Loucy (cell line): Measurements from ENCODE around the gene DSCAM.

Experiments used
- H2AFZ ChIP-seq: fragments of 200-600 bp; sonication (generic); 2 replicates; pipeline ENCODE4 v1.6.0; 2016; ENCODE audit warnings: antibody characterized with exemption, mild to moderate bottlenecking, low read length, moderate library complexity
- H3F3A ChIP-seq: fragments of 200-600 bp; 2 replicates; pipeline ENCODE4 v1.6.0; 2016; ENCODE audit warnings: antibody characterized with exemption, low read depth, mild to moderate bottlenecking
- H3K27me3 ChIP-seq: fragments of 200-600 bp; sonication (generic); 2 replicates; pipeline ENCODE4 v1.6.1; 2014; ENCODE audit warnings: low read length, mild to moderate bottlenecking; ENCODE audit not compliant: insufficient read depth, poor library complexity, severe bottlenecking
- H3K36me3 ChIP-seq: fragments of 200-600 bp; sonication (generic); 2 replicates; pipeline ENCODE4 v1.6.1; 2016; ENCODE audit warnings: low read length; ENCODE audit not compliant: insufficient read depth
- H3K4me1 ChIP-seq: fragments of 200-600 bp; sonication (generic); 2 replicates; pipeline ENCODE4 v1.5.1; 2014; ENCODE audit warnings: low read length, mild to moderate bottlenecking; ENCODE audit not compliant: insufficient read depth, poor library complexity, severe bottlenecking
- H3K4me2 ChIP-seq: fragments of 200-600 bp; sonication (generic); 2 replicates; pipeline ENCODE4 v1.6.0; 2014; ENCODE audit warnings: antibody characterized with exemption, low read length, low read depth, mild to moderate bottlenecking; ENCODE audit not compliant: poor library complexity, severe bottlenecking
- H3K4me3 ChIP-seq: fragments of 200-600 bp; sonication (generic); 2 replicates; pipeline ENCODE4 v1.5.1; 2014; ENCODE audit warnings: low read length, mild to moderate bottlenecking, mixed read lengths; ENCODE audit not compliant: poor library complexity, severe bottlenecking
- H3K79me2 ChIP-seq: fragments of 200-600 bp; sonication (generic); 2 replicates; pipeline ENCODE4 v1.6.1; 2014; ENCODE audit warnings: low read length; ENCODE audit not compliant: insufficient read depth
- H3K9ac ChIP-seq: fragments of 200-600 bp; sonication (generic); 2 replicates; pipeline ENCODE4 v1.6.0; 2014; ENCODE audit warnings: mild to moderate bottlenecking, low read depth, low read length, moderate library complexity; ENCODE audit not compliant: poor library complexity, severe bottlenecking
- H3K9me2 ChIP-seq: fragments of 200-600 bp; sonication (generic); replicated peaks from 2 replicates; pipeline ENCODE4 v1.6.1; 2016; ENCODE audit warnings: low read depth, low read length, mixed read lengths
- H3K9me3 ChIP-seq: fragments of 200-600 bp; sonication (generic); 2 replicates; pipeline ENCODE4 v1.6.1; 2014; ENCODE audit warnings: mild to moderate bottlenecking, antibody characterized with exemption, low read length, low read depth; ENCODE audit not compliant: insufficient read depth
- H4K20me1 ChIP-seq: fragments of 200-600 bp; sonication (generic); 2 replicates; pipeline ENCODE4 v1.6.0; 2014; ENCODE audit warnings: antibody characterized with exemption, low read length, mild to moderate bottlenecking; ENCODE audit not compliant: insufficient read depth, poor library complexity, severe bottlenecking
- EZH2phosphoT487 ChIP-seq: fragments of 200-600 bp; IDR thresholded peaks from 2 replicates; pipeline ENCODE4 v1.6.1; 2018; ENCODE audit warnings: antibody characterized with exemption, mild to moderate bottlenecking, moderate library complexity, borderline replicate concordance
- TF ChIP-seq, protein P1 (sequence below): fragments of 200-600 bp; sonication (generic); conservative IDR thresholded peaks from 2 replicates; pipeline ENCODE4 v1.5.1; 2014; ENCODE audit warnings: mild to moderate bottlenecking, antibody characterized with exemption, low read length

Gene DSCAM

DNA sequence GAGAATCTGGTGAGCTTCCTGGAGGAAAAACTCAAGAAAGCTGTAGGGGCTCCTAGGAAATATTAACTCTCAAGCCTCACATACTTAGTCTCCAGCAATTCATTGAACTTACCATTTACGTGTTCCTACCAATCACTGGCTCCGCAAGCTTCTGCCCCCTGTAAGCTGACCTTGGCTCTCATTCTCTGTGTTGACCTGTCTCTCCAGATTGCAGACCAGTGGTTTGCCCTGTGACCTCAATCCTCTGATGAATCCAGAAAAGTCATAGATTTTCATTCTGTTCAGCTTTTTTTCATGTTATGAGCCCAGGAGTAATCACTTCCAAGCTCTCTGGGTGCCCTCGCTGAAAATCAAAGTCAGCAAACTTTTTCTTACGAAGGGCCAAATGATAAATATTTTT lies 241.9 kb downstream of the DSCAM start:
- no peak overlapping the region for H3K4me3 ChIP-seq
- H3K9ac ChIP-seq, result no peak overlapping the region
- H3K4me2 ChIP-seq, result no peak overlapping the region
- H3K9me2 ChIP-seq, result no peaks in the 10 kb centered on the region
- no peak overlapping the region for H2AFZ ChIP-seq
- H3K79me2 ChIP-seq, result no peaks in the 10 kb centered on the region
- TF ChIP-seq EZH2phosphoT487, result no peak
- TF ChIP-seq, protein P1, sequence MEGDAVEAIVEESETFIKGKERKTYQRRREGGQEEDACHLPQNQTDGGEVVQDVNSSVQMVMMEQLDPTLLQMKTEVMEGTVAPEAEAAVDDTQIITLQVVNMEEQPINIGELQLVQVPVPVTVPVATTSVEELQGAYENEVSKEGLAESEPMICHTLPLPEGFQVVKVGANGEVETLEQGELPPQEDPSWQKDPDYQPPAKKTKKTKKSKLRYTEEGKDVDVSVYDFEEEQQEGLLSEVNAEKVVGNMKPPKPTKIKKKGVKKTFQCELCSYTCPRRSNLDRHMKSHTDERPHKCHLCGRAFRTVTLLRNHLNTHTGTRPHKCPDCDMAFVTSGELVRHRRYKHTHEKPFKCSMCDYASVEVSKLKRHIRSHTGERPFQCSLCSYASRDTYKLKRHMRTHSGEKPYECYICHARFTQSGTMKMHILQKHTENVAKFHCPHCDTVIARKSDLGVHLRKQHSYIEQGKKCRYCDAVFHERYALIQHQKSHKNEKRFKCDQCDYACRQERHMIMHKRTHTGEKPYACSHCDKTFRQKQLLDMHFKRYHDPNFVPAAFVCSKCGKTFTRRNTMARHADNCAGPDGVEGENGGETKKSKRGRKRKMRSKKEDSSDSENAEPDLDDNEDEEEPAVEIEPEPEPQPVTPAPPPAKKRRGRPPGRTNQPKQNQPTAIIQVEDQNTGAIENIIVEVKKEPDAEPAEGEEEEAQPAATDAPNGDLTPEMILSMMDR, result no peak
- no peaks in the 10 kb centered on the region for H3K4me1 ChIP-seq
- no peaks in the 10 kb centered on the region for H3K27me3 ChIP-seq
- no peaks in the 10 kb centered on the region; the same call in 1 of the 2 replicates for H3K9me3 ChIP-seq
- no peaks in the 10 kb centered on the region for H4K20me1 ChIP-seq
- H3K36me3 ChIP-seq, result no peaks in the 10 kb centered on the region
- H3F3A ChIP-seq, result no peaks in the 10 kb centered on the region

DNA sequence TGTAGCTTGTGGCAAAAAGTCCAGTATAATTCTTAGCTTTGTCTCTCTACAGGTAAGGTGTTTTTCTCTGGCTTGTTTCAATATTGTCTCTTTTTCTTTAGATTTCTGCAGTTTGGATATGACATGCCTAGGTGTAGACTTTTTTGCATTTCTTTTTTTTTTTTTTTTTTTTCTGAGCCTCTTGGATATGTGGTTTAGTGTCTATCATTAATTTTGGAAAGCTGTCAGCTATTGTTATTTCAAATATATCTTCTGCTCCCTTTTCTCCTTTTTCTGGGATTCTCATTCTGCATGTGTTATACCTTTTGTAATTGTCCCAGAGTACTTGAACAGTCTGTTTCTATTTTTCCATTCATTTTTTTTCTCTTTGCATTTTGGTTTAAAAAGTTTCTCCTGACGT lies 243.2 kb downstream of the DSCAM start:
- Histone ChIP-seq H3K9ac (no peak overlapping the region), H4K20me1 (no peaks in the 10 kb centered on the region), H3F3A (no peaks in the 10 kb centered on the region), H3K79me2 (no peaks in the 10 kb centered on the region), H3K36me3 (no peaks in the 10 kb centered on the region), H2AFZ (no peak overlapping the region), H3K9me2 (no peaks in the 10 kb centered on the region), H3K27me3 (no peaks in the 10 kb centered on the region), H3K4me1 (no peaks in the 10 kb centered on the region), H3K4me2 (no peak overlapping the region), H3K9me3 (no peaks in the 10 kb centered on the region; the same call in 1 of the 2 replicates), H3K4me3 (no peak overlapping the region)
- TF ChIP-seq, protein P1, result no peak
- no peak for TF ChIP-seq EZH2phosphoT487

- H3K4me2 ChIP-seq, result no peak overlapping the region
- no peaks in the 10 kb centered on the region; the same call in 1 of the 2 replicates for H3K9me3 ChIP-seq
- no peaks in the 10 kb centered on the region for H4K20me1 ChIP-seq
- H3K9ac ChIP-seq, result no peak overlapping the region
- no peaks in the 10 kb centered on the region for H3K36me3 ChIP-seq
- no peaks in the 10 kb centered on the region for H3F3A ChIP-seq
- TF ChIP-seq, protein P1, result no peak
- no peak for TF ChIP-seq EZH2phosphoT487
- no peaks in the 10 kb centered on the region for H3K9me2 ChIP-seq
- no peak overlapping the region for H2AFZ ChIP-seq
- H3K4me3 ChIP-seq, result no peak overlapping the region
- no peaks in the 10 kb centered on the region for H3K27me3 ChIP-seq
- H3K79me2 ChIP-seq, result no peaks in the 10 kb centered on the region
- no peaks in the 10 kb centered on the region for H3K4me1 ChIP-seq
Measured at GRCh38 chr21:40602080-40602479, 244.9 kb downstream of the DSCAM start.
